BLaER1 (cell line): ENCODE measurements around the gene RIN3.

Experiments
- H3K27ac ChIP-seq: shearing (Covaris generic); formaldehyde crosslinking; 2 replicates; pipeline ENCODE4 v1.8.1; 2022
- H3K27me3 ChIP-seq: shearing (Covaris generic); formaldehyde crosslinking; 2 replicates; pipeline ENCODE4 v1.8.1; 2022
- H3K36me3 ChIP-seq: shearing (Covaris generic); formaldehyde crosslinking; 2 replicates; pipeline ENCODE4 v1.8.1; 2022
- H3K4me1 ChIP-seq: shearing (Covaris generic); formaldehyde crosslinking; 2 replicates; pipeline ENCODE4 v1.8.1; 2022
- H3K4me2 ChIP-seq: shearing (Covaris generic); formaldehyde crosslinking; 2 replicates; pipeline ENCODE4 v1.8.1; 2022
- H3K4me3 ChIP-seq: shearing (Covaris generic); formaldehyde crosslinking; 2 replicates; pipeline ENCODE4 v1.8.1; 2022
- H3K9ac ChIP-seq: shearing (Covaris generic); formaldehyde crosslinking; 2 replicates; pipeline ENCODE4 v1.8.1; 2022
- H3K9me3 ChIP-seq: shearing (Covaris generic); formaldehyde crosslinking; 2 replicates; pipeline ENCODE4 v1.8.1; 2022
- H4K20me1 ChIP-seq: shearing (Covaris generic); formaldehyde crosslinking; 2 replicates; pipeline ENCODE4 v1.8.1; 2022
- Cebpa-rat ChIP-seq: shearing (Covaris generic); IDR thresholded peaks from 2 replicates; pipeline ENCODE4 v1.8.1; 2022

The RIN3 gene

DNA sequence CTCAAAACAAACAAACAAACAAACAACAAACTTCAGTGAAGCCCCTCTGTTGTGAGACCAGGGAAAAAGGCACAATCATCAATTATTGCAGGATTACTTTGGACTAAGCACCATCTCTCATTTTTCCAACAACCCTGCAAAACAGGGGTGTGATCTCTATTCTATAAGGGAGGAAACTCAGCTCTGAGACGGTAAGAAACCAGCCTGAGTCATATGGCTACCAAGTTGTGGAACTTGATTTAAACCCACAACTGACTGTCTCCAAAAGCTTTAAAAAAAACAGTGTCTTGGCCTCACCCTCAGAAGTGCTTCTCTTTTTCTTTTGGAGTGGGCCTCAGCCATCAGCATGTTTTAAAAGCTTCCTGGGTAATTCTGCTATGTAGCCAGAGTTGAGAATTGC is 49.8 kb downstream of the RIN3 start:
- Histone ChIP-seq H3K4me1 (peaks cover 8% of the 10 kb centered on the region; the same call in 1 of the 2 replicates), H3K9ac (no peak overlapping the region), H3K27me3 (no peaks in the 10 kb centered on the region), H3K9me3 (peaks cover 21% of the 10 kb centered on the region), H3K36me3 (peaks cover 51% of the 10 kb centered on the region), H3K4me2 (no peak overlapping the region), H3K4me3 (no peak overlapping the region), H3K27ac (no peak overlapping the region), H4K20me1 (no peaks in the 10 kb centered on the region)
- no peak for TF ChIP-seq Cebpa-rat

DNA sequence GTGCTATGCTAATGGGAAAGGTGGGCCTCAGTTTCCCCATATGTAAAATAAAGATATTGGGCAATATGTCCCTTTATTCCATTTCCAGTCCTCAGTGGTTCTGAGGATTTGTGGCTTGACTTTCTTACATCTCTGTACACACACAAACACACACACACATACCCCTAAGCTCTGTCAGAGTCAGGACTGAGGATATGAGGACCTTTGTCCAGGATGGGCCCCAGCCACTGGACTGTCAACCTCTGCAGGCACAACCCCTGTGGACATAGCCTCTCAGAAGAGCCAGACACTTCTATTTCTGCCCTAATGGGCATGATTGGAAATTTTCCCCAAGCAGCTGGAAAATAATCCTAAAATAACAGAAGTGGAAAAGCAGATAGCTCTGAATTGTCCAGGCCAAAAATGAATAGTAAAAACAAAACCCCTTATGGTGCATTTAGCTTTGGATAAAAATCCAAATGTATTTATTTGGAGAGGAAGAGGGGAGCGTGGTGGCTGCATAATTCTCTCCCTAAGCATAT is 50.2 kb downstream of the RIN3 start:
- Histone ChIP-seq H3K4me2 (no peak overlapping the region), H3K27ac (no peak overlapping the region), H3K9me3 (peaks cover 21% of the 10 kb centered on the region), H3K4me1 (peaks cover 9% of the 10 kb centered on the region), H3K36me3 (peaks cover 54% of the 10 kb centered on the region), H3K9ac (no peak overlapping the region), H4K20me1 (no peaks in the 10 kb centered on the region), H3K27me3 (no peaks in the 10 kb centered on the region), H3K4me3 (no peak overlapping the region)
- TF ChIP-seq Cebpa-rat = no peak

DNA sequence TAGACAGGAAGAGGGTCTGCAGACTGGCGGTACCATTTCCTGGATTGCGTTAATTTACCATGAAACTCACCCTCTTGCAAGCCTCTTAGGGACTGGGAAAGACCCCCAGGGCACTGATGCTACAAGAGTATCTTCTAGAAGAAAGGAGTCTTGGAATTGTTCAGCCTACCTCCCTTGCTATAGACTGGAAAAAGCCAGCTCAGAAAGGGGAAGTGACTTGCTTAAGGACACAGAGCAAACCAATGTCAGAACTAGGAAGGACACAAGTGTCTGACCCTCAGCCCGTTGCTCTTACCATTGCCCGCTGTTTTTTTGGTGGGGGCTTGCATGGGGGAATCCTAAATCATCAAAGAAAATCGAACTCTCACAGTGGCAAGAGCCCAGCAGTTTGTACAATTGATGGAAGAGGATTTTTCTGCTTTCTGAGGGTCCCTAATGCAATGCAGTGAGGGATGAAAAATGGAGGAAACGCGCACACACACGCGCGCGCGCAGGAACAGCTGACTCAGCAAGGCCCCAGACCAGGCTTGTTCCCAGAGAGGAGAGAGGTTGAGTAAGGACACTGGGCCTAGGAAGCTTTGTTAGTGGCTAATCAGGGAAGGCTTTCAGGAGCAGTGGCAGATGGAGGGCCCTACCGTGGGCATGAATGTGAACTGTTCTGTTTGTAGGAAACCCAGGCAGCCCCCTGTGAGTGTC is 50.9 kb downstream of the RIN3 start:
- Histone ChIP-seq H3K36me3 (peaks cover 49% of the 10 kb centered on the region), H3K4me2 (no peak overlapping the region), H3K9ac (no peak overlapping the region), H3K9me3 (peaks cover 21% of the 10 kb centered on the region), H3K27me3 (no peaks in the 10 kb centered on the region), H3K27ac (no peak overlapping the region), H3K4me3 (no peak overlapping the region), H3K4me1 (peaks cover 15% of the 10 kb centered on the region), H4K20me1 (no peaks in the 10 kb centered on the region)
- no peak for TF ChIP-seq Cebpa-rat

DNA sequence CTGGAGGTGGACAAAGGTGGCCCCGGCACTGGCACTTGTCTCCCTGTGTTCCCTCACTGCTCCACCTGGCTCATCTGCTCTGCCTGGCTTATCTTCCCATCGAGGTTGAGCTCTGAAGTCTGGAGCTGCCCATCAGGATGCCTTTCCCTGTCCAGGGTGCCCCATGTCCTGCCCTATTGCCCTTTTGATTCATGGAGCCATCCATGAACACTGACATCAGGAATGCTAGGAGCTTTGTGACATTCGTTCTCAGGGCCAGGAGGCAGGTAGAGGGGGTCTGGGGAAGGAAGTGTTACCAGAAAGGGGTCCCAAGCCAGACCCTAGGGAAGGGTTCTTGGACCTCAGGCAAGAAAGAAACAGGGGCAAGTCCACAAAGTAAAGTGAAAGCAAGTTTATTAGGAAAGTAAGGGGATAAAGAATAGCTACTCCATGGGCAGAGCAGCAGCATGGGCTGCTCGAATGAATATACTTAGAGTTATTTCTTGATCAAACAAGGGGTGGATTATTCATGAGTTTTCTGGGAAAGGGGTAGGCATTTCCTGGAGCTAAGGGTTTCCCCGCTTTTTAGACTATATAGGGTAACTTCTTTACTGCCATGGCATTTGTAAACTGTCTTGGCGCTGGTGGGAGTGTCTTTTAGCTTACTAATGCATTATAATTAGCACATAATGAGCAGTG is 51.6 kb downstream of the RIN3 start:
- H3K9me3 ChIP-seq = peaks cover 21% of the 10 kb centered on the region
- no peaks in the 10 kb centered on the region for H3K27me3 ChIP-seq
- no peak for TF ChIP-seq Cebpa-rat
- H4K20me1 ChIP-seq = no peaks in the 10 kb centered on the region
- peaks cover 42% of the 10 kb centered on the region for H3K36me3 ChIP-seq
- peaks cover 22% of the 10 kb centered on the region for H3K4me1 ChIP-seq
- H3K4me3 ChIP-seq = no peak overlapping the region
- no peak overlapping the region for H3K27ac ChIP-seq
- no peak overlapping the region for H3K9ac ChIP-seq
- no peak overlapping the region for H3K4me2 ChIP-seq

DNA sequence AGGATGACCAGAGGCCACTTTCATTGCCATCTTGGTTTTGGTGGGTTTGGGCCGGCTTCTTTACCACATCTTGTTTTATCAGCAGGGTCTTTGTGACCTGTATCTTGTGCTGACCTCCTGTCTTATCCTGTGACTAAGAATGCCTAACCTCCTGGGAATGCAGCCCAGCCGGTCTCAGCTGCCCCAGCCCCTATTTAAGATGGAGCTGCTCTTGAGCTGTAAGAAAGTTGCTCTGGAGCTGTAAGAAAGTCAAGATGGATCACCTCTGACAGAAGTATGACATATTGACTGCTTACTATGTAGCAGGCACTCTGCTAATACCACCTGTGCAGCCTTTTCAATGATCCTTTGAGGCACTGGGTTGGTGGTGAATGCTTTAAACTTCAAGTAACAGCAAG is 52.1 kb downstream of the RIN3 start:
- no peak overlapping the region for H3K4me2 ChIP-seq
- peaks cover 21% of the 10 kb centered on the region for H3K9me3 ChIP-seq
- H3K9ac ChIP-seq = no peak overlapping the region
- no peak for TF ChIP-seq Cebpa-rat
- H3K27ac ChIP-seq = no peak overlapping the region
- no peak overlapping the region for H3K4me3 ChIP-seq
- H4K20me1 ChIP-seq = no peaks in the 10 kb centered on the region
- H3K27me3 ChIP-seq = no peaks in the 10 kb centered on the region
- peaks cover 38% of the 10 kb centered on the region for H3K36me3 ChIP-seq
- peaks cover 28% of the 10 kb centered on the region for H3K4me1 ChIP-seq

DNA sequence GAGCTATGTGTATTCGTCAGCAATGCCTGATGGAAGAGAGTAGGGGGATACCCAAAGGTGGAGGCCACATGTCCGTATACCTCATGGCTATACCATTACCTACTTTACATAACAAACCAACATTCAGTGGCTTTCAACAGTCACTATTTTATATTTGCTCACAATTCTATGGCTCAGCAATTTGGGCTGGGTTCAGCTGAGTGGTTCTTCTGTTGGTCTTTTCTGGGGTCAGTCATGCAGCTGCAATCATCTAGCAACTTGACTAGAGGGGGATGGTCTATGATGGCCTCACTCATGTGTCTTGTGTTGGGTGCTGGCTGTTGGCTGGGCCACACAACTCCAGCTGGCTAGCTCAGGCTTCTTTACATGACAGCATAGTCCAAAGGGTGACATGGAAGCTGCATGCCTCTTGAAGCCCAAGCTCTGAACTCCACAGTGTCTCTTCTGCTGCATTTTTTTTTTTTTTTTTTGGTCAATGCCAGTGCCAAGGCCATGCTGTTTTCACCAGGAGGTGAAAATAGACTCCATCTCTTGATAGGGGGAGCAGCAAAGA is 53.7 kb downstream of the RIN3 start:
- no peak for TF ChIP-seq Cebpa-rat
- peaks cover 21% of the 10 kb centered on the region for H3K9me3 ChIP-seq
- H4K20me1 ChIP-seq = no peaks in the 10 kb centered on the region
- no peak overlapping the region for H3K4me3 ChIP-seq
- no peak overlapping the region for H3K9ac ChIP-seq
- H3K36me3 ChIP-seq = peaks cover 34% of the 10 kb centered on the region
- no peak overlapping the region for H3K27ac ChIP-seq
- no peak overlapping the region for H3K4me2 ChIP-seq
- H3K27me3 ChIP-seq = no peaks in the 10 kb centered on the region
- peaks cover 38% of the 10 kb centered on the region for H3K4me1 ChIP-seq

DNA sequence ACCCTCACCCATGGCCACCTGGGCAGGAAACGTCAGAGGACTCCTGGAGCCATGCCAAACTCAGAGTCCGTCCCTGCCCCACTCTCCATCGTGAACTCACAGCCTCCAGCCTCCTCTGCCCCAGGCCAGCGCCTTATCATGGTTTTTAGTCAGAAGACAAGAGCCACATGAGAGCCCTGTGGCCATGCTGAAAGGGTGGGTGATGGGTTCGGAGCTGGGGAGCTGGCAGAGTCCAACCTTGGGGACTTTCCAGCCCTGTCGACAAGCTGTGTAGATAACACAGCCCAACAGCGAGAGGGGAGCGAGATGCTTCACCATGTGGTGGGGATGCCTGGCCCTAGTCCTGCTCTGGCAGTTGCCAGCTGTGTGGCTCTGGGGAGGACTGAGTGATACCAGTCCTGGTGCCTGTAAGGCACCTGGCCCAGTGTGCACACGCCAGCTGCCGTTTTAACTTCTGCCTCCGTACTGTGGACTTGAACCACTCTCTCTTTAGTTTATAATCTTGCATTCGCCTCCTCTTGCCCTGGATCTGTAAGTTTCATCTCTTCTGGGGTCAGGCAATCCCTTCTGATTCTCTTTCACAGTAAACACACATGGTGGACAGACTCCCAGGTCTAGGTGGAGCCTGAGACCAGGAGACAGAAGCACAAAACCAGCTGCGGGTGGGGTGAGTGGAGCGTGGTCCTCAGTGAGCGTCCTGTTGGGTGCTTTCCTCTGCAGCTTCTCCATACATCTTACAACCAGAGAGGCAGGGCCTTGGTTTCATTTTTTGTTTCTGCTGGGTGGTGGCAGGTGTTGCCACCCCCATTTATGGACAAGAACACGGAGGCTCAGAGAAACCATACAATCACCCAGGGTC is 55.3 kb downstream of the RIN3 start:
- peaks cover 42% of the 10 kb centered on the region for H3K4me1 ChIP-seq
- no peak overlapping the region for H3K4me3 ChIP-seq
- no peak for TF ChIP-seq Cebpa-rat
- H3K27me3 ChIP-seq = no peaks in the 10 kb centered on the region
- H3K27ac ChIP-seq = no peak overlapping the region
- peak overlapping the region; percentile 16 for H3K4me2 ChIP-seq
- no peaks in the 10 kb centered on the region for H4K20me1 ChIP-seq
- no peak overlapping the region for H3K9ac ChIP-seq
- H3K9me3 ChIP-seq = peaks cover 21% of the 10 kb centered on the region
- H3K36me3 ChIP-seq = peaks cover 37% of the 10 kb centered on the region

DNA sequence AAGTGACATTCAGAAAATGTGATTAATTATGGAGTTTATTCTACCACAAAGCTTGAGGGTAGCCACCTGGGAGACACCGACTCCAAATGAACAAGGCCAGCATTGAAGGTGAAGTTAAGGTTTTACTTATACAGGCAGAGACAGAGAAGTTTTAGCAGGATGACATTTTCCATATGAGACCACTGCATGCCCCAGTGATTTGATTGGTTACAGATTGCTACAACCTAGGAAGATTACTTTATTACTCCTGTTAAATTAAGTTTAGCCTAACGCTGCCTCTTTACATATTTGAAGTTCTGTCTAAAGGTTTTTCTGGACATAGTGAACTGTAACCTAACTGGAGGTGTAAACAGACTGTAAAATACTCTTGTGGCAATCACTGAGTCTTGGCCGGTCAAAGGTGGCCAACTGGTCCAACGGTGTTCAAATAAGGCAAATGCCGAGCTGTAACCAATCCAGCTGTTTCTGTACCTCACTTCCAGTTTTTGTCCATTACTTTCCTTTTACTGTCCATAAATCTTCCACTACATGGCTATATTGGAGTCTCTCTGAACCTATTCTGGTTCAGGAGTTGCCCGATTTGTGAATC is 57.2 kb downstream of the RIN3 start:
- H3K9ac ChIP-seq = no peak overlapping the region
- no peak overlapping the region for H3K4me3 ChIP-seq
- 0 out of 2 replicates have a peak overlapping the region, but pooled peaks have one; percentile 7 for H3K4me2 ChIP-seq
- no peak for TF ChIP-seq Cebpa-rat
- H3K27ac ChIP-seq = no peak overlapping the region
- H3K9me3 ChIP-seq = peaks cover 19% of the 10 kb centered on the region
- H3K27me3 ChIP-seq = no peaks in the 10 kb centered on the region
- peaks cover 32% of the 10 kb centered on the region for H3K36me3 ChIP-seq
- peaks cover 42% of the 10 kb centered on the region for H3K4me1 ChIP-seq
- H4K20me1 ChIP-seq = no peaks in the 10 kb centered on the region

DNA sequence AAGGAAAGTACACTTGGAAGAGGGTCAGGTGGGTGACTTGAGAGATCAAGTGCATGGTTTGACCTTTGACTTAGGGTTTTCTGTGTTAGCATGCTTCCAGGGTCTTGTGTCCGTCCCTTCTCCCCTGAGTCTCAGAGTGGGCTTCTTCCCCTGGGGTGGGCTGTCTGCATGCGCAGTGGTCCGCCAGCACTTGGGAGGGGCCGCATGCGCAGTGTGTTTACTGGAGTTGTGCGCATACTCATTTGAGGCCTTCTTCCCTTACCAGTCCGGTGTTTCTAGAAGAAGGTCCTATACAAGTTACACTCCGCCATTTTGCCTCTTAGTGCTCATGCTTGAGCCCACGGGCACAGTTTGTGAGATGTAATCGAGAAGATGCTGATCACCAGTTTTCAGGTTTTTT is 58.5 kb downstream of the RIN3 start:
- Histone ChIP-seq H3K27me3 (no peaks in the 10 kb centered on the region), H3K9ac (no peak overlapping the region), H3K9me3 (peaks cover 17% of the 10 kb centered on the region), H3K36me3 (peaks cover 26% of the 10 kb centered on the region), H3K27ac (no peak overlapping the region), H4K20me1 (no peaks in the 10 kb centered on the region), H3K4me1 (peaks cover 54% of the 10 kb centered on the region), H3K4me3 (no peak overlapping the region), H3K4me2 (no peak overlapping the region)
- TF ChIP-seq Cebpa-rat = no peak
